Muscle layer of colon (tissue), 2 donors: ENCODE data around the gene EPGN.

Experiments
- H3K27ac ChIP-seq: one replicate; pipeline ENCODE4 v1.7.0; 2013; ENCODE audit warnings: low read depth, mild to moderate bottlenecking, low read length, moderate library complexity
- H3K27me3 ChIP-seq, 2 donors: one replicate each; pipeline ENCODE4 v1.7.0; 2013; ENCODE audit warnings: low read length in 2 of 2, mild to moderate bottlenecking in 2 of 2; ENCODE audit not compliant: insufficient read depth in 2 of 2, control insufficient read depth in 1 of 2
- H3K36me3 ChIP-seq: one replicate; pipeline ENCODE4 v1.7.0; 2013; ENCODE audit warnings: mild to moderate bottlenecking, low read length; ENCODE audit not compliant: insufficient read depth
- H3K4me1 ChIP-seq: one replicate; pipeline ENCODE4 v1.7.0; 2013; ENCODE audit warnings: mild to moderate bottlenecking, low read length; ENCODE audit not compliant: insufficient read depth
- H3K4me3 ChIP-seq, 2 donors: one replicate each; pipeline ENCODE4 v1.7.0; 2013; ENCODE audit warnings: low read length in 2 of 2, low read depth in 1 of 2, mild to moderate bottlenecking in 1 of 2, moderate library complexity in 1 of 2
- H3K9ac ChIP-seq: one replicate; pipeline ENCODE4 v1.7.0; 2013; ENCODE audit warnings: low read length
- H3K9me3 ChIP-seq: one replicate; pipeline ENCODE4 v1.7.0; 2013; ENCODE audit warnings: mild to moderate bottlenecking, low read length
- donor health status: abdominal sarcoma.
- donor health status: Adenocarcinoma of cecum.

The EPGN gene

GRCh38 chr4:74311696-74312313, 3.5 kb downstream of the EPGN start:
- H3K27me3 ChIP-seq = no peaks in the 10 kb centered on the region
- H3K9me3 ChIP-seq = no peaks in the 10 kb centered on the region
- no peaks in the 10 kb centered on the region for H3K36me3 ChIP-seq
- H3K9ac ChIP-seq = no peak overlapping the region
- no peak overlapping the region for H3K4me3 ChIP-seq
- no peak overlapping the region for H3K27ac ChIP-seq
- no peaks in the 10 kb centered on the region for H3K4me1 ChIP-seq

- Histone ChIP-seq H3K9ac (no peak overlapping the region), H3K4me3 (no peak overlapping the region), H3K4me1 (no peaks in the 10 kb centered on the region), H3K27ac (no peak overlapping the region), H3K36me3 (no peaks in the 10 kb centered on the region), H3K27me3 (no peaks in the 10 kb centered on the region), H3K9me3 (no peaks in the 10 kb centered on the region)
Observed at GRCh38 chr4:74314329-74314728, 6.1 kb downstream of the EPGN start.

GRCh38 chr4:74314944-74315343, 6.7 kb downstream of the EPGN start:
- Histone ChIP-seq H3K27ac (no peak overlapping the region), H3K9ac (no peak overlapping the region), H3K4me1 (no peaks in the 10 kb centered on the region), H3K36me3 (no peaks in the 10 kb centered on the region), H3K9me3 (no peaks in the 10 kb centered on the region), H3K4me3 (no peak overlapping the region), H3K27me3 (no peaks in the 10 kb centered on the region)

GRCh38 chr4:74315376-74315775, 7.1 kb downstream of the EPGN start:
- H3K27ac ChIP-seq = no peak overlapping the region
- no peaks in the 10 kb centered on the region for H3K4me1 ChIP-seq
- no peaks in the 10 kb centered on the region for H3K9me3 ChIP-seq
- no peaks in the 10 kb centered on the region for H3K27me3 ChIP-seq
- no peak overlapping the region for H3K9ac ChIP-seq
- no peak overlapping the region for H3K4me3 ChIP-seq
- H3K36me3 ChIP-seq = no peaks in the 10 kb centered on the region

GRCh38 chr4:74316397-74316796, 8.1 kb downstream of the EPGN start:
- H3K36me3 ChIP-seq = no peaks in the 10 kb centered on the region
- no peaks in the 10 kb centered on the region for H3K27me3 ChIP-seq
- no peak overlapping the region for H3K27ac ChIP-seq
- H3K4me3 ChIP-seq = no peak overlapping the region
- H3K9ac ChIP-seq = no peak overlapping the region
- no peaks in the 10 kb centered on the region for H3K9me3 ChIP-seq
- H3K4me1 ChIP-seq = no peaks in the 10 kb centered on the region

- H3K9me3 ChIP-seq = no peaks in the 10 kb centered on the region
- no peaks in the 10 kb centered on the region for H3K36me3 ChIP-seq
- no peak overlapping the region for H3K9ac ChIP-seq
- H3K27ac ChIP-seq = no peak overlapping the region
- no peaks in the 10 kb centered on the region for H3K4me1 ChIP-seq
- no peaks in the 10 kb centered on the region for H3K27me3 ChIP-seq
- H3K4me3 ChIP-seq = no peak overlapping the region
Observed at GRCh38 chr4:74317616-74318246, 9.5 kb downstream of the EPGN start.

- Histone ChIP-seq H3K9ac (no peak overlapping the region), H3K36me3 (no peaks in the 10 kb centered on the region), H3K4me3 (no peak overlapping the region), H3K9me3 (no peaks in the 10 kb centered on the region), H3K27ac (no peak overlapping the region), H3K27me3 (no peaks in the 10 kb centered on the region), H3K4me1 (no peaks in the 10 kb centered on the region)
Observed at GRCh38 chr4:74318276-74318675, 10.0 kb downstream of the EPGN start.

- Histone ChIP-seq H3K9me3 (no peaks in the 10 kb centered on the region), H3K27ac (no peak overlapping the region), H3K36me3 (no peaks in the 10 kb centered on the region), H3K4me1 (no peaks in the 10 kb centered on the region), H3K4me3 (no peak overlapping the region), H3K9ac (no peak overlapping the region), H3K27me3 (no peaks in the 10 kb centered on the region)
Observed at GRCh38 chr4:74319470-74319869, 11.2 kb downstream of the EPGN start.

GRCh38 chr4:74320559-74321118, 12.4 kb downstream of the EPGN start:
- Histone ChIP-seq H3K36me3 (no peaks in the 10 kb centered on the region), H3K27ac (no peak overlapping the region), H3K4me3 (no peak overlapping the region), H3K27me3 (no peaks in the 10 kb centered on the region), H3K4me1 (no peaks in the 10 kb centered on the region), H3K9ac (no peak overlapping the region), H3K9me3 (no peaks in the 10 kb centered on the region)

- Histone ChIP-seq H3K36me3 (no peaks in the 10 kb centered on the region), H3K4me1 (no peaks in the 10 kb centered on the region), H3K9ac (no peak overlapping the region)
Observed at GRCh38 chr4:74322301-74322700, 14.0 kb downstream of the EPGN start.

GRCh38 chr4:74323663-74324062, 15.4 kb downstream of the EPGN start:
- H3K27ac ChIP-seq = no peak overlapping the region
- H3K36me3 ChIP-seq = no peaks in the 10 kb centered on the region
- no peak overlapping the region for H3K4me3 ChIP-seq
- no peaks in the 10 kb centered on the region for H3K27me3 ChIP-seq
- H3K4me1 ChIP-seq = no peaks in the 10 kb centered on the region
- no peak overlapping the region for H3K9ac ChIP-seq
- no peaks in the 10 kb centered on the region for H3K9me3 ChIP-seq

More at GRCh38 chr4:74322301-74322700, 14.0 kb downstream of the EPGN start:
- no peak overlapping the region for H3K4me3 ChIP-seq
- H3K27me3 ChIP-seq = no peaks in the 10 kb centered on the region
- no peak overlapping the region for H3K27ac ChIP-seq
- H3K9me3 ChIP-seq = no peaks in the 10 kb centered on the region

GRCh38 chr4:74324262-74324661, 16.0 kb downstream of the EPGN start:
- Histone ChIP-seq H3K27me3 (no peaks in the 10 kb centered on the region), H3K4me3 (no peak overlapping the region), H3K36me3 (no peaks in the 10 kb centered on the region), H3K27ac (no peak overlapping the region), H3K4me1 (no peaks in the 10 kb centered on the region), H3K9me3 (no peaks in the 10 kb centered on the region), H3K9ac (no peak overlapping the region)
